HEK293 (cell line): ENCODE results near the gene OSBP2.

ENCODE experiments used
- YY1 ChIP-seq: fragments of 450-650 bp; formaldehyde crosslinking; IDR thresholded peaks from 2 replicates; pipeline ENCODE4 v1.5.1; 2018; ENCODE audit warnings: missing biosample characterization, missing genetic modification characterization
- YY2 ChIP-seq: fragments of 450-650 bp; formaldehyde crosslinking; IDR thresholded peaks from 2 replicates; pipeline ENCODE4 v1.5.1; 2016; ENCODE audit warnings: missing biosample characterization, missing genetic modification characterization
- ZNF274 ChIP-seq, 2 experiments: fragments of 200-500 bp in 1 of 2; fragments of 450-650 bp in 1 of 2; sonication (Bioruptor generic) in 1 of 2; formaldehyde crosslinking in 1 of 2; IDR thresholded peaks; 2 replicates each; pipeline versions ENCODE4 v1.5.1 to v1.6.1; 2014 to 2016; ENCODE audit warnings: borderline replicate concordance in 1 of 2, inconsistent platforms in 1 of 2, low read length in 1 of 2, missing biosample characterization in 1 of 2, missing genetic modification characterization in 1 of 2
- ZNF555 ChIP-seq: fragments of 450-650 bp; formaldehyde crosslinking; conservative IDR thresholded peaks from 2 replicates; pipeline ENCODE4 v1.5.1; 2017; ENCODE audit warnings: missing biosample characterization, mild to moderate bottlenecking, missing genetic modification characterization, inconsistent platforms
- ZNF571 ChIP-seq: fragments of 450-650 bp; formaldehyde crosslinking; IDR thresholded peaks from 2 replicates; pipeline ENCODE4 v1.5.0; 2017; ENCODE audit warnings: missing biosample characterization, missing genetic modification characterization
- ZNF830 ChIP-seq: fragments of 450-650 bp; IDR thresholded peaks from 2 replicates; pipeline ENCODE4 v1.5.0; 2018; ENCODE audit warnings: missing biosample characterization, missing genetic modification characterization, low read depth, mild to moderate bottlenecking, moderate library complexity
- ZXDB ChIP-seq: fragments of 450-650 bp; formaldehyde crosslinking; IDR thresholded peaks from 2 replicates; pipeline ENCODE4 v1.5.1; 2016; ENCODE audit warnings: missing biosample characterization, missing genetic modification characterization
- TF ChIP-seq, protein P1 (sequence below): fragments of 450-650 bp; formaldehyde crosslinking; IDR thresholded peaks from 2 replicates; pipeline ENCODE4 v1.5.1; 2016; ENCODE audit warnings: missing biosample characterization, missing genetic modification characterization
- TF ChIP-seq, protein P2 (sequence below): fragments of 450-650 bp; formaldehyde crosslinking; IDR thresholded peaks from 2 replicates; pipeline ENCODE4 v1.5.1; 2016; ENCODE audit warnings: missing biosample characterization, missing genetic modification characterization
- TF ChIP-seq, protein P3 (sequence below): fragments of 450-650 bp; formaldehyde crosslinking; IDR thresholded peaks from 2 replicates; pipeline ENCODE4 v1.5.1; 2016; ENCODE audit warnings: missing biosample characterization, missing genetic modification characterization

DNA sequence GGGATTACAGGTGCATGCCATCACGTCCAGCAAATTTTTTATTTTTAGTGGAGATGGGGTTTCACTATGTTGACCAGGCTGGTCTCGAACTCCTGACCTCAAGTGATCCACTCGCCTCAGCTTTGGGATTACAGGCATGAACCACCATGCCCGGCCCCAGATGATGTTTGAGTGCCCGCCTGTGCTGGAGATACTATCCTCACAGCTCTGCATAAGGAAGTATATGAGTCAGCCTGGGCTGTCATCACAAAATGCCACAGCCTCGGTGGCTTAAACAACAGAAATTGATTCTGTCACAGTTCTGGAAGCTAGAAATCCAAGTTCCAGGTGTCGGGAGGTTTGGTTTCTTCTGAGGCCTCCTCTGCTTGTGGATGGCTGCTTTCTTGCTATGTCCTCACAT is 119.3 kb downstream of the OSBP2 start:
- TF ChIP-seq, protein P1, sequence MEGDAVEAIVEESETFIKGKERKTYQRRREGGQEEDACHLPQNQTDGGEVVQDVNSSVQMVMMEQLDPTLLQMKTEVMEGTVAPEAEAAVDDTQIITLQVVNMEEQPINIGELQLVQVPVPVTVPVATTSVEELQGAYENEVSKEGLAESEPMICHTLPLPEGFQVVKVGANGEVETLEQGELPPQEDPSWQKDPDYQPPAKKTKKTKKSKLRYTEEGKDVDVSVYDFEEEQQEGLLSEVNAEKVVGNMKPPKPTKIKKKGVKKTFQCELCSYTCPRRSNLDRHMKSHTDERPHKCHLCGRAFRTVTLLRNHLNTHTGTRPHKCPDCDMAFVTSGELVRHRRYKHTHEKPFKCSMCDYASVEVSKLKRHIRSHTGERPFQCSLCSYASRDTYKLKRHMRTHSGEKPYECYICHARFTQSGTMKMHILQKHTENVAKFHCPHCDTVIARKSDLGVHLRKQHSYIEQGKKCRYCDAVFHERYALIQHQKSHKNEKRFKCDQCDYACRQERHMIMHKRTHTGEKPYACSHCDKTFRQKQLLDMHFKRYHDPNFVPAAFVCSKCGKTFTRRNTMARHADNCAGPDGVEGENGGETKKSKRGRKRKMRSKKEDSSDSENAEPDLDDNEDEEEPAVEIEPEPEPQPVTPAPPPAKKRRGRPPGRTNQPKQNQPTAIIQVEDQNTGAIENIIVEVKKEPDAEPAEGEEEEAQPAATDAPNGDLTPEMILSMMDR (tag by site-specific recombination): no peak
- TF ChIP-seq, protein P2, sequence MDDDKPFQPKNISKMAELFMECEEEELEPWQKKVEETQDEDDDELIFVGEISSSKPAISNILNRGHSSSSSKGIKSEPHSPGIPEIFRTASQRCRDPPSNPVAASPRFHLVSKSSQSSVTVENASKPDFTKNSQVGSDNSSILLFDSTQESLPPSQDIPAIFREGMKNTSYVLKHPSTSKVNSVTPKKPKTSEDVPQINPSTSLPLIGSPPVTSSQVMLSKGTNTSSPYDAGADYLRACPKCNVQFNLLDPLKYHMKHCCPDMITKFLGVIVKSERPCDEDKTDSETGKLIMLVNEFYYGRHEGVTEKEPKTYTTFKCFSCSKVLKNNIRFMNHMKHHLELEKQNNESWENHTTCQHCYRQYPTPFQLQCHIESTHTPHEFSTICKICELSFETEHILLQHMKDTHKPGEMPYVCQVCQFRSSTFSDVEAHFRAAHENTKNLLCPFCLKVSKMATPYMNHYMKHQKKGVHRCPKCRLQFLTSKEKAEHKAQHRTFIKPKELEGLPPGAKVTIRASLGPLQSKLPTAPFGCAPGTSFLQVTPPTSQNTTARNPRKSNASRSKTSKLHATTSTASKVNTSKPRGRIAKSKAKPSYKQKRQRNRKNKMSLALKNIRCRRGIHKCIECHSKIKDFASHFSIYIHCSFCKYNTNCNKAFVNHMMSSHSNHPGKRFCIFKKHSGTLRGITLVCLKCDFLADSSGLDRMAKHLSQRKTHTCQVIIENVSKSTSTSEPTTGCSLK (tag by site-specific recombination): no peak
- TF ChIP-seq ZXDB (tag by site-specific recombination) (no peak), YY2 (tag by site-specific recombination) (no peak), ZNF274 (IDR thresholded peaks at IDR 0.05; ENCODE audit: low read length) (no peak), ZNF274 (tag by site-specific recombination; IDR thresholded peaks at IDR 0.05; ENCODE audit: borderline replicate concordance) (no peak), ZNF555 (no peak), YY1 (tag by site-specific recombination) (no peak), ZNF571 (tag by site-specific recombination) (no peak), ZNF830 (no peak)
- TF ChIP-seq, protein P3, sequence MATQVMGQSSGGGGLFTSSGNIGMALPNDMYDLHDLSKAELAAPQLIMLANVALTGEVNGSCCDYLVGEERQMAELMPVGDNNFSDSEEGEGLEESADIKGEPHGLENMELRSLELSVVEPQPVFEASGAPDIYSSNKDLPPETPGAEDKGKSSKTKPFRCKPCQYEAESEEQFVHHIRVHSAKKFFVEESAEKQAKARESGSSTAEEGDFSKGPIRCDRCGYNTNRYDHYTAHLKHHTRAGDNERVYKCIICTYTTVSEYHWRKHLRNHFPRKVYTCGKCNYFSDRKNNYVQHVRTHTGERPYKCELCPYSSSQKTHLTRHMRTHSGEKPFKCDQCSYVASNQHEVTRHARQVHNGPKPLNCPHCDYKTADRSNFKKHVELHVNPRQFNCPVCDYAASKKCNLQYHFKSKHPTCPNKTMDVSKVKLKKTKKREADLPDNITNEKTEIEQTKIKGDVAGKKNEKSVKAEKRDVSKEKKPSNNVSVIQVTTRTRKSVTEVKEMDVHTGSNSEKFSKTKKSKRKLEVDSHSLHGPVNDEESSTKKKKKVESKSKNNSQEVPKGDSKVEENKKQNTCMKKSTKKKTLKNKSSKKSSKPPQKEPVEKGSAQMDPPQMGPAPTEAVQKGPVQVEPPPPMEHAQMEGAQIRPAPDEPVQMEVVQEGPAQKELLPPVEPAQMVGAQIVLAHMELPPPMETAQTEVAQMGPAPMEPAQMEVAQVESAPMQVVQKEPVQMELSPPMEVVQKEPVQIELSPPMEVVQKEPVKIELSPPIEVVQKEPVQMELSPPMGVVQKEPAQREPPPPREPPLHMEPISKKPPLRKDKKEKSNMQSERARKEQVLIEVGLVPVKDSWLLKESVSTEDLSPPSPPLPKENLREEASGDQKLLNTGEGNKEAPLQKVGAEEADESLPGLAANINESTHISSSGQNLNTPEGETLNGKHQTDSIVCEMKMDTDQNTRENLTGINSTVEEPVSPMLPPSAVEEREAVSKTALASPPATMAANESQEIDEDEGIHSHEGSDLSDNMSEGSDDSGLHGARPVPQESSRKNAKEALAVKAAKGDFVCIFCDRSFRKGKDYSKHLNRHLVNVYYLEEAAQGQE (tag by site-specific recombination): no peak
